ENCODE measurements around the gene TP63.

GRCh38 chr3:189673535-189673934 is 42.3 kb downstream of the TP63 start:
- TF ChIP-seq CTCF (IDR thresholded peaks at IDR 0.05; ENCODE audit: insufficient read depth, low read depth, low read length) (no peak), EZH2 (IDR thresholded peaks at IDR 0.05; ENCODE audit: insufficient read depth, low read length) (no peak)

Data from astrocyte (in vitro differentiated cells and primary cell).